Measurements from ENCODE around the gene VSIG4.

VSIG4 gene

DNA sequence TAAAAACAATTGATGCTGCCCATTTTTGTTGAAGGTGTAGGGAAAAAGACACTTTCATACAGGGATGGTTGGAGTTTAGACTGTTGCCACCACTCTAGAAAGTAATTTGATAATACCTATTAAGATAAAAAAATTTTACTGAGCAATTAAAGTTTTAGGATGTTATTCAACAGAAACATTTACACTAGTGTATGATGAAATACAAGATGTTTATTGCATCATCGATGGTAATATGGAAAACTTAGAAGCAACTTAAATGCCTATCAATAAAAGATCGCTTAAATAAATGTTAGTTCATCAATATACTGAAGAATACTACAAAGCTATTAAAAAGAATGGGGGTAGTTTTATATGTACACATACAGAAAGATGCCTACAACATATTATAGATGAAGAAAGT is 9.2 kb upstream of the VSIG4 start:
- TF ChIP-seq CREB1 (IDR thresholded peaks at IDR 0.05; ENCODE audit: low read depth) = no peak

DNA sequence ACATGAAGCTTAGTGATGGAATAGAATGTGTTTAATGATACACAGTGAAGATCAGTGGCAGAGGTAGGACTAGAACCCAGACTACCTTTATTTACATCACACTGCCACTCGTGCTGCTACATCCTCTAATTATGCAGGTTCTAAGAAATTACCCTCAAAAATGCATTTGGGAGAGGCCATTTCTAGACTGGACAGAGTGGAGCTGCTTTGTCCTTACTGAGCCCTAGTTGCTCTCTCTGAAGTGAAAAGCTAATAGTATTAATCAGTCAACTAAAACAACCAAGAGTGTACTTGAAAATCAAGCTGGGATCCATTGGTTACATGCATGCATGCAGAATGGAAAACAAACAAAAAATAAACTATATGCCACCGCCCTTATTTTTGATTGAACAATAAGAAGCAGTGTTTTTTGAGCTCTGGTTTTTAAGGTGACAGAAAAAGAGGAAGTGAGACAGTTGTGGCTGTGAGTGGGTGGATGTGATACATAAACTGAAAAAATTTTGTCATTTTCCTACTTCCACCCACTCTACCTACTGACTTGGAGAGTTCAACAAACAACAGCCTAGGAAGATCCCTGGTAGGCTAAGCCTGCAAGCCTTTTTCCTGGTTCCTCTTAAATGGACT is 6.8 kb upstream of the VSIG4 start:
- no peak for TF ChIP-seq ZBTB7A (IDR thresholded peaks at IDR 0.05; ENCODE audit: low read depth)
- no peak for TF ChIP-seq NFIC (IDR thresholded peaks at IDR 0.05)
- no peak for TF ChIP-seq TAF1 (IDR thresholded peaks at IDR 0.05; ENCODE audit: low read depth)
- no peak for TF ChIP-seq TEAD4 (IDR thresholded peaks at IDR 0.05)
- TF ChIP-seq, protein P1, sequence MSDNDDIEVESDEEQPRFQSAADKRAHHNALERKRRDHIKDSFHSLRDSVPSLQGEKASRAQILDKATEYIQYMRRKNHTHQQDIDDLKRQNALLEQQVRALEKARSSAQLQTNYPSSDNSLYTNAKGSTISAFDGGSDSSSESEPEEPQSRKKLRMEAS (IDR thresholded peaks at IDR 0.05) = no peak
- TF ChIP-seq TCF12 (IDR thresholded peaks at IDR 0.05; ENCODE audit: low read depth) = no peak
- TF ChIP-seq CREB1 (IDR thresholded peaks at IDR 0.05; ENCODE audit: low read depth) = no peak
- TF ChIP-seq, protein P2, sequence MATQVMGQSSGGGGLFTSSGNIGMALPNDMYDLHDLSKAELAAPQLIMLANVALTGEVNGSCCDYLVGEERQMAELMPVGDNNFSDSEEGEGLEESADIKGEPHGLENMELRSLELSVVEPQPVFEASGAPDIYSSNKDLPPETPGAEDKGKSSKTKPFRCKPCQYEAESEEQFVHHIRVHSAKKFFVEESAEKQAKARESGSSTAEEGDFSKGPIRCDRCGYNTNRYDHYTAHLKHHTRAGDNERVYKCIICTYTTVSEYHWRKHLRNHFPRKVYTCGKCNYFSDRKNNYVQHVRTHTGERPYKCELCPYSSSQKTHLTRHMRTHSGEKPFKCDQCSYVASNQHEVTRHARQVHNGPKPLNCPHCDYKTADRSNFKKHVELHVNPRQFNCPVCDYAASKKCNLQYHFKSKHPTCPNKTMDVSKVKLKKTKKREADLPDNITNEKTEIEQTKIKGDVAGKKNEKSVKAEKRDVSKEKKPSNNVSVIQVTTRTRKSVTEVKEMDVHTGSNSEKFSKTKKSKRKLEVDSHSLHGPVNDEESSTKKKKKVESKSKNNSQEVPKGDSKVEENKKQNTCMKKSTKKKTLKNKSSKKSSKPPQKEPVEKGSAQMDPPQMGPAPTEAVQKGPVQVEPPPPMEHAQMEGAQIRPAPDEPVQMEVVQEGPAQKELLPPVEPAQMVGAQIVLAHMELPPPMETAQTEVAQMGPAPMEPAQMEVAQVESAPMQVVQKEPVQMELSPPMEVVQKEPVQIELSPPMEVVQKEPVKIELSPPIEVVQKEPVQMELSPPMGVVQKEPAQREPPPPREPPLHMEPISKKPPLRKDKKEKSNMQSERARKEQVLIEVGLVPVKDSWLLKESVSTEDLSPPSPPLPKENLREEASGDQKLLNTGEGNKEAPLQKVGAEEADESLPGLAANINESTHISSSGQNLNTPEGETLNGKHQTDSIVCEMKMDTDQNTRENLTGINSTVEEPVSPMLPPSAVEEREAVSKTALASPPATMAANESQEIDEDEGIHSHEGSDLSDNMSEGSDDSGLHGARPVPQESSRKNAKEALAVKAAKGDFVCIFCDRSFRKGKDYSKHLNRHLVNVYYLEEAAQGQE (IDR thresholded peaks at IDR 0.05; ENCODE audit: low read depth) = no peak
- no peak for TF ChIP-seq RAD21 (IDR thresholded peaks at IDR 0.05; ENCODE audit: low read depth)
- TF ChIP-seq YY1 (IDR thresholded peaks at IDR 0.05; ENCODE audit: low read depth) = no peak
- TF ChIP-seq EP300 (IDR thresholded peaks at IDR 0.05; ENCODE audit: borderline replicate concordance) = no peak
- TF ChIP-seq USF1 (IDR thresholded peaks at IDR 0.05) = no peak
- TF ChIP-seq FOXM1 (IDR thresholded peaks at IDR 0.05; ENCODE audit: borderline replicate concordance, low read depth) = no peak
- TF ChIP-seq CEBPB (IDR thresholded peaks at IDR 0.05) = no peak
- TF ChIP-seq EGR1 (IDR thresholded peaks at IDR 0.05) = no peak

DNA sequence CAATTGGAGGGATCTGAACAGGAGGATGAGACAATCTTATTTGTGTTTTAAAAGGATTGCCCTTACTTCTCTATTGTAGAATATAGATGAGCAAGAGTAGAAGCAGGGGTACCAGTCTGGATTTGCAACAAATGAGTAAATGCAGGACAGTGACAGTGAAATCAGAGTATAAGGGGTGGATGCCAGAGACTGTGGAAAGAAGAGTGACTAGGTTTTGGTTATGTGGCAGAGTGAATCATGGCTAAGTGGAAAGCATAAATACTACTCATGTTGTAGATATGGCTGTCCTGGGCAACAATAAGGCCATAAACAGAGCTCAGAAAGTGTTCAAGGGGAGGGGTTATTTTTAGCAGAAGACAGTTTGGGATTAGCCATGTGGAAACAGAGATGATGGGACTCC is 6.0 kb upstream of the VSIG4 start:
- TF ChIP-seq RAD21 (IDR thresholded peaks at IDR 0.05; ENCODE audit: low read depth) = no peak
- TF ChIP-seq FOXM1 (IDR thresholded peaks at IDR 0.05; ENCODE audit: borderline replicate concordance, low read depth) = no peak
- TF ChIP-seq EGR1 (IDR thresholded peaks at IDR 0.05) = no peak
- no peak for TF ChIP-seq TCF12 (IDR thresholded peaks at IDR 0.05; ENCODE audit: low read depth)
- TF ChIP-seq TAF1 (IDR thresholded peaks at IDR 0.05; ENCODE audit: low read depth) = no peak
- TF ChIP-seq ZBTB7A (IDR thresholded peaks at IDR 0.05; ENCODE audit: low read depth) = no peak
- no peak for TF ChIP-seq YY1 (IDR thresholded peaks at IDR 0.05; ENCODE audit: low read depth)
- no peak for TF ChIP-seq TEAD4 (IDR thresholded peaks at IDR 0.05)

DNA sequence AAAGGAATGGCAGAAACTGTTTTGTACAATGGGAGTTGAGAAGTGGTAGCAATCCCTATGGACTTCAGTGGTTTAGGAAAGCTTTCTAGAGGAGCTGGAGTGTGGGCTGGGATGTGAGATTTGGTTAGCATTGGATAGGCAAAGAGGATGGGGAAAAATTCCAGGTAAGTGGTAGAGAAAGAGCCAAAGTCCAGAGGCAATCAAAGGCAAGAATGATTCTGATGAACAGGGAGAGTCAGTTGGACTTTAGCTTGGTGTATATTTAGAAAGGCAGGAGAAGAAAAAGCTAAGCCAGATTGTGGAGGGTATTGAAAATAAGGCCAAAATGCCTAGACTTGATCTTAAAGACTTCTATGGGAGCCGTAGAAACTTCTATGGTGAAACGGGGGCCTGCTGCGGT is 3.7 kb upstream of the VSIG4 start:
- TF ChIP-seq TAF1 (IDR thresholded peaks at IDR 0.05; ENCODE audit: low read depth) (no peak), NFIC (IDR thresholded peaks at IDR 0.05) (no peak), EP300 (IDR thresholded peaks at IDR 0.05; ENCODE audit: borderline replicate concordance) (no peak), ZBTB7A (IDR thresholded peaks at IDR 0.05; ENCODE audit: low read depth) (no peak), TCF12 (IDR thresholded peaks at IDR 0.05; ENCODE audit: low read depth) (no peak), YY1 (IDR thresholded peaks at IDR 0.05; ENCODE audit: low read depth) (no peak), CEBPB (IDR thresholded peaks at IDR 0.05) (no peak), TEAD4 (IDR thresholded peaks at IDR 0.05) (no peak), RAD21 (IDR thresholded peaks at IDR 0.05; ENCODE audit: low read depth) (no peak), USF1 (IDR thresholded peaks at IDR 0.05) (no peak), CREB1 (IDR thresholded peaks at IDR 0.05; ENCODE audit: low read depth) (no peak), FOXM1 (IDR thresholded peaks at IDR 0.05; ENCODE audit: borderline replicate concordance, low read depth) (no peak)
- TF ChIP-seq, protein P2 (IDR thresholded peaks at IDR 0.05; ENCODE audit: low read depth) = no peak
- TF ChIP-seq, protein P1 (IDR thresholded peaks at IDR 0.05) = no peak

GRCh38 chrX:66042307-66043077 is 2.6 kb upstream of the VSIG4 start:
- TF ChIP-seq TEAD4 (IDR thresholded peaks at IDR 0.05) = no peak
- no peak for TF ChIP-seq CEBPB (IDR thresholded peaks at IDR 0.05)
- TF ChIP-seq RAD21 (IDR thresholded peaks at IDR 0.05; ENCODE audit: low read depth) = no peak
- no peak for TF ChIP-seq TCF12 (IDR thresholded peaks at IDR 0.05; ENCODE audit: low read depth)
- TF ChIP-seq, protein P1 (IDR thresholded peaks at IDR 0.05) = no peak
- no peak for TF ChIP-seq NFIC (IDR thresholded peaks at IDR 0.05)
- TF ChIP-seq ZBTB7A (IDR thresholded peaks at IDR 0.05; ENCODE audit: low read depth) = no peak
- no peak for TF ChIP-seq TAF1 (IDR thresholded peaks at IDR 0.05; ENCODE audit: low read depth)
- no peak for TF ChIP-seq EGR1 (IDR thresholded peaks at IDR 0.05)
- no peak for TF ChIP-seq YY1 (IDR thresholded peaks at IDR 0.05; ENCODE audit: low read depth)
- TF ChIP-seq EP300 (IDR thresholded peaks at IDR 0.05; ENCODE audit: borderline replicate concordance) = no peak
- no peak for TF ChIP-seq FOXM1 (IDR thresholded peaks at IDR 0.05; ENCODE audit: borderline replicate concordance, low read depth)
- TF ChIP-seq CREB1 (IDR thresholded peaks at IDR 0.05; ENCODE audit: low read depth) = no peak
- no peak for TF ChIP-seq USF1 (IDR thresholded peaks at IDR 0.05)
- TF ChIP-seq, protein P2 (IDR thresholded peaks at IDR 0.05; ENCODE audit: low read depth) = no peak

Measured in Ishikawa (cell line).